GM13977 (cell line): ENCODE data around the gene LYVE1.

Experiments
- DNase-seq: peaks from one replicate; pipeline ENCODE4 v3.0.0; 2012; ENCODE audit warnings: low spot score
- CTCF ChIP-seq: IDR thresholded peaks from 2 replicates; pipeline ENCODE4 v1.5.1; 2012; ENCODE audit warnings: mild to moderate bottlenecking, control low read depth; ENCODE audit not compliant: insufficient read depth; ENCODE audit errors: extremely low read depth, missing control alignments
- in situ Hi-C: fragments of 300-500 bp; cut with MboI; formaldehyde crosslinking; loops from one replicate; pipeline ENCODE4 v1.12.0; 2022; ENCODE audit warnings: low sequenced_read_pairs, low pct_unique_long_range_greater_than_20kb, mixed read lengths, inconsistent platforms; ENCODE audit not compliant: unreplicated experiment

LYVE1 gene

GRCh38 chr11:10565493-10565892 lies 3.0 kb downstream of the LYVE1 start:
- no peak for TF ChIP-seq CTCF
- DNase-seq = no peak
- in situ Hi-C loops = no loop called here

- no peak for DNase-seq
- peak; percentile 29 for TF ChIP-seq CTCF
- in situ Hi-C loops = no loop called here
These were observed 3.7 kb downstream of the LYVE1 start for GRCh38 chr11:10564696-10565318.

GRCh38 chr11:10564030-10564429 lies 4.4 kb downstream of the LYVE1 start:
- no peak for TF ChIP-seq CTCF
- no peak for DNase-seq
- in situ Hi-C loops = no loop called here

GRCh38 chr11:10561947-10562346 lies 6.5 kb downstream of the LYVE1 start:
- DNase-seq = no peak
- in situ Hi-C loops = no loop called here
- TF ChIP-seq CTCF = no peak

GRCh38 chr11:10561043-10561818 lies 7.2 kb downstream of the LYVE1 start:
- DNase-seq = no peak
- in situ Hi-C loops = no loop called here
- no peak for TF ChIP-seq CTCF

- no peak for TF ChIP-seq CTCF
- DNase-seq = no peak
- in situ Hi-C loops = no loop called here
These were observed 10.2 kb downstream of the LYVE1 start for GRCh38 chr11:10558288-10558687.
